GM19395 (cell line): ENCODE results near the gene PHKG1.
A peak's percentile ranks its signal among the peaks of the same experiment; 100 is the strongest.
"Not testable (repeated sequence)": the region's sequence is repeated elsewhere in the genome, so short reads cannot be mapped to it uniquely, and the experiment has no call there.

Experiments used
- ATAC-seq: cut with Tn5 transposase; IDR thresholded peaks from one replicate; pipeline ENCODE4 v1.9.1; 2021; ENCODE audit warnings: mild to moderate bottlenecking, moderate library complexity; ENCODE audit not compliant: unreplicated experiment

Gene PHKG1

GRCh38 chr7:56083150-56083785 lies 9.5 kb downstream of the PHKG1 start:
- no peak for ATAC-seq

- no peak for ATAC-seq
Measured at GRCh38 chr7:56081626-56082340, 11.0 kb downstream of the PHKG1 start.

GRCh38 chr7:56080726-56081435 lies 11.9 kb downstream of the PHKG1 start:
- ATAC-seq = not testable (repeated sequence)

GRCh38 chr7:56079450-56080185 lies 13.1 kb downstream of the PHKG1 start:
- ATAC-seq = no peak

GRCh38 chr7:56078196-56078595 lies 14.6 kb downstream of the PHKG1 start:
- ATAC-seq = no peak

- no peak for ATAC-seq
Measured at GRCh38 chr7:56077681-56078080, 15.1 kb downstream of the PHKG1 start.

GRCh38 chr7:56074371-56074791 lies 18.4 kb downstream of the PHKG1 start:
- peak; percentile 92 for ATAC-seq

- not testable (repeated sequence) for ATAC-seq
Measured at GRCh38 chr7:56066376-56066775, 26.4 kb downstream of the PHKG1 start.

- peak; percentile 85 for ATAC-seq
Measured at GRCh38 chr7:56063882-56064625, 28.7 kb downstream of the PHKG1 start, which contains the start of gene SUMF2. TSS of gene SUMF2 (plus strand) at chr7:56064286. CDS start at chr7:56064312, 26 bp downstream.

- ATAC-seq = no peak
Measured at GRCh38 chr7:56063500-56063881, 29.3 kb downstream of the PHKG1 start.

GRCh38 chr7:56062382-56062781 lies 30.4 kb downstream of the PHKG1 start:
- no peak for ATAC-seq

- ATAC-seq = no peak
Measured at GRCh38 chr7:56053993-56054392, 38.8 kb downstream of the PHKG1 start.

- ATAC-seq = no peak
Measured at GRCh38 chr7:56053379-56053778, 39.4 kb downstream of the PHKG1 start.

GRCh38 chr7:56051339-56052191 lies 41.2 kb downstream of the PHKG1 start, which contains the start of the genes CCT6A and PSPH:
TSS of gene CCT6A (plus strand) at chr7:56051765. CDS start at chr7:56051849, 84 bp downstream.
TSS of gene PSPH (minus strand) at chr7:56051444. CDS start at chr7:56021212, 30,232 bp downstream.
- peak; percentile 96 for ATAC-seq

GRCh38 chr7:56051053-56051338 lies 41.8 kb downstream of the PHKG1 start:
- ATAC-seq = no peak

- ATAC-seq = not testable (repeated sequence)
Measured at GRCh38 chr7:56048763-56049162, 44.0 kb downstream of the PHKG1 start.

- ATAC-seq = no peak
Measured at GRCh38 chr7:56048245-56048644, 44.5 kb downstream of the PHKG1 start.

- ATAC-seq = not testable (repeated sequence)
Measured at GRCh38 chr7:56047446-56048116, 45.2 kb downstream of the PHKG1 start.
